GM18873 (cell line): ENCODE measurements around the gene CPE.

Source experiments
- ATAC-seq: cut with Tn5 transposase; IDR thresholded peaks from one replicate; pipeline ENCODE4 v1.9.1; 2021; ENCODE audit warnings: mild to moderate bottlenecking, moderate library complexity, moderate number of reproducible peaks; ENCODE audit not compliant: unreplicated experiment, low FRiP score

The CPE gene

DNA sequence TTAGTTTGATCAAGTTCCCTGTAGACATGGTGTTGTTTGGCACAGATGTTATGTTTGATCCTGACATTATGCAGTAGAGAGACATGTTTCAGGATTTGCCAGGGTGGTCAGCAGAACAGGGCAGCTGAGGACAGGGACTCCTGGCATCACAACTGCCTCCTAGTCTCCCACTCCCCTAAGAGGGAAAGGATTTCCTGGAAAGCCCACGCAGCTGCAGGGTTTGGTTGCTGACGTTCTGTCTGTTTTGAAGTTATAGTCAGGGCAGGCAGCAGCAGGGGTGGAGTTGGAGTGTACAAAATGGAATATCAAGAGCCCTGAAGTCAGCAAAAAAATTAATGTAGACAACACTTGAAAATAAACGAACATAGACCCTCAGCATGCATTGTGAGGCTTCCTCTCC lies 125.4 kb downstream of the CPE start:
- ATAC-seq = no peak

DNA sequence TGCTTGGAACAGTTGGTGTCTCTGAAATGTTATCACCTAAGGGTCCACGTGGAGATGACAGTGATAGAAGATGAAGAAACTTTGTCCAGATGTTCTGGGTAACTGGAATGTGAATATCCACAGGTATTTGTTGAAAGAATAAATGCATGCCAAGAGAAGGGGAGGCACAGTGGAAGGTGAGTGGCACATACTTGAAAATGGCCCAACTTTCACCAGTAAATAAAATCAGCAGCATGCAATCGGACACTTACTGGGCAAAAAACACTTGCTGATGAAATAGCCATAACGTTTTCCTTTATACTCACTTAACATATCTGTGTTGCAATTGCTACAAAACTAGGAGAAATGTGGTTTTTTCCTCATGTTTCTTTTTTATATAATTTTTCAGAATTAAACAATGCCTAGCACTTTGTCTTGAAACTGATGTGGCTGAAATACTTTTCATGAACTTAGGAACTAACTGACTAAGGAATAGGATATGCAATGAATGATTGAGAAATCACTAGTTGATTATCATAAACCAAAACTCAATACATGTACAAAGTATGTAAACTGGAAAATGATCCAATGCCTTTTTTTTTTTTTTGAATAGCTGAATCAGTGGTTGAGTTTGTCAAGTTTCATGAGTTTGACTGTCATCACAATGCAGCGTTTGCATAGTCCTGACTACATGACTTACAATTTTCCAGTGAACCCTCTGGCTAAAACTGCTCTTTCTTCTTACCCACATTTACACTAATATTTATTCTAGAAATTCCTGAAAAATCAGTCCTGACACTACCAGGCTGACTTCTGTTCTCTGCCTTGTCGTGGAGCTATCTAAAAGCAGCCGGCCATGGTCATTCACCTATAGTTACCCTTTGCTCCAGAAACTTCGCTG lies 127.4 kb downstream of the CPE start:
- ATAC-seq = no peak

DNA sequence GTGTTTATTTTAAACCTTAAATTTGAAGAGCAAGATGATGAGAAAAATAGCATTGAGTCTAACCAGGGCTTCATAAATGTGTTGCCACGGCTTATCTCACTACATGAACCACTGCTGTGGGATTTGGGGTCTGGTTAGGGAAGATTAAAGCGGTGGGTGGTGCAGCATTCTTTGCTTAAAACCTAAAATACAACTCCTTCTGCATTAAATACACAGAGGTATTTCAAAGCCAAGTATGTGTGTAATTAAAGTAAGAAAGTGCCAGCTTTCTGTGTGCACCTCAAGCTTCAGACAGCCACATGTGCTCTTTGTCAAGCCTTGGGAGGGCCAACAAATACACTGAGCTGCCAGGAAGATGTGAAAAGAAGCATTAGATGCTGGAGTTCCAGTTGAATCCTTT lies 128.0 kb downstream of the CPE start:
- ATAC-seq = no peak

DNA sequence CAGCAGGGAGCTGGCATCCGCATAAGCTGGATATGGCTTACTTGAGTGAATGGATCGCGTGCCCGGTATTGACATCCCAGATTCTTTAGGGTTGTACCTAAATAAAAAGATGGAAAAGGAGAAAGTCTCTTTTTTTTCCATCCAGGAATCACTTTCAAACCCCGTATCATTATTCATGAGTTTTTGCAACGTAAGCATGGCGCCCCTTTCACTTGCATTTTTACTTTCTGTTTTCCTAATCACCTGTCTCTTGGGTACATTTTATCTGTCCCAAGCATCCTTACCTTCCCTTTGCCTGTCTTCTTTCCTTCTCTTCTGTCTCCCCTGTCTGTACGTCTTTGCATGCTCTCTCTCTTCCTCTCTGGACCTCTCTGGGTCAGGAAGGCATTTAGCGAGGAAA lies 128.6 kb downstream of the CPE start:
- no peak for ATAC-seq

DNA sequence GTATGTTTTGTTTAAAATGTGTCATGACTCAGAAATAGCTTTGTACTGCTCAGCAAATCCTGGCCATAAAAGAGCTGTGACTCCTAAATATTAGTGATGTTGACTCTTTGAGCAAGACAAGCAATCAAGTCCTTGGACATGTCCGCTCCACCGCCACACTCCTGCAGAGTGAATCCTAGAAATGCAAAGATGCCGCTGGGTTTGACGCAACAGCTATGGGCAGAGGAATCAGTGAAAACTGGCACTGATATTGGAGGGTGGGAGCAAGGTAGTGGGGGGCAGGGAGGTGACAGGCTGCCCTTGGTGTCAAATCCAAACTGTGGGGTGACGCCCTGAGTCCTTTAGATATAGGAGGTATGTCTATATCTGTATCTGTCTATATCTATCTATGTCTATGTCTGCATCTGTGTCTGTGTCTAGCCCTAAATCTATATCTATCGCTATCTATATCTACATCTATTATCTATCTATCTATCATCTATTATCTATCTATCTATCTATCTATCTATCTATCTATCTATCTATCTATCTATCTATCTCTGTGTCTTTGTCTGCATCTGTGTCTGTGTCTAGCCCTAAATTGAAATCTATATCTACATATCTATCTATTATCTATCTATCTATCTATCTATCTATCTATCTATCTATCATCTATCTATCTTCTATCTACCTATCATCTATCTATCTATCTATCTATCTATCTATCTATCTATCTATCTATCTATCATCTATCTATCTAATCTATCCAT lies 129.7 kb downstream of the CPE start:
- ATAC-seq = no peak

DNA sequence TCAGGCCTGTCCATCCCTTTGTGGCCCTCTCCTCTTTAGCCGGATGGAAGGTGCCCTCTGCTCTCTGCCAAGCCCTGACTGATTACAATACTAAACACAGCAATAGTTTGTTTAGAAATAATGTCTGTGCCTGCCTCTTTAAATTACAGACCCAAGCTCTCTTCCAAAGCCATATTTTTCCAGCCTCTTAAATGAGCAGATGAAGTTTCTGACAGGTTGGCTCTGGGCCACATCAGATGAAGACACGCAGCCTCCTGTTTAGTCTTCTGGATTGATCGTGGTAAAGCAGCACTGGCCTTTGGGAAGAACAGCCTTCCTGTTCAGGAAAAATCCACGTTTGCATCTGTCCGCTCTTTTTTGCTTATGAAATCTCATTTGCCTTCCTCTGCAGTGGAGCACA lies 133.6 kb downstream of the CPE start:
- no peak for ATAC-seq

DNA sequence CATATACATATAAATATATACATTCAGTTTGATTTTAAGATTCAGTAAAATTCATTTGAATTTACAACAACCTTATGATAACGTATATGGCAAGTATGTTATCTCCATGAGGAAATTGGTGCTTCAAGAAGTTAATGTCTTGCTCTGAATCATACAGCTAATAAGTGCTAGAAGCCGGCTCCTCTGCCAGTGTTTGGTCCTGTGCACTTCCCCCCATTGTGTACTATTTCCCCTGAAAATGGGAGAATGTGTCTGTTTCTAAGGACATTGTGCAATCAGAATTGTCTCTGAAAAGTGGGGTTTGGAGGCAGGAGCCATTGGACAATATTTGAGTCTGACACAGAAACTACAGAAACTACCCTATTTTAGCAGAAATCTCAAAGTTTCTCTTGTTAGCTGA lies 135.9 kb downstream of the CPE start:
- ATAC-seq = no peak

DNA sequence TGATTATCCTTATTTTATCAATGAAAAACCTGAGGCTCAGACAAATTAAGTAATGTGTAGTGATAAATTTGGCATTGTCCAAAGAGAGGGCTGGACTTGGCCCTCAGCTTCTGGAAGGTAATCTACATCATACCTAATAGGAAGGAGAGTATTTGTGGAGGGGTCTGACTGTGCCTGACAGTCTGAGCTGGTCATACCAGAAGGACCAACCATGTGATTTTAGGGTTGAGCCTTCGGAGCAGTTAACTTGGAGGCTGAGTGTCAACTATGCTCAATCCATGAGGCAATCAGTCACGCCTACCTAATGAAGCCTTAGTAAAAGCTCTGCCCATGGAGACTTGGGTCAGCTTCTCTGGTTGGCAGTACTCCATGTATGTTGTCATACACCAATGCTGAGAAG lies 136.4 kb downstream of the CPE start:
- ATAC-seq = no peak

DNA sequence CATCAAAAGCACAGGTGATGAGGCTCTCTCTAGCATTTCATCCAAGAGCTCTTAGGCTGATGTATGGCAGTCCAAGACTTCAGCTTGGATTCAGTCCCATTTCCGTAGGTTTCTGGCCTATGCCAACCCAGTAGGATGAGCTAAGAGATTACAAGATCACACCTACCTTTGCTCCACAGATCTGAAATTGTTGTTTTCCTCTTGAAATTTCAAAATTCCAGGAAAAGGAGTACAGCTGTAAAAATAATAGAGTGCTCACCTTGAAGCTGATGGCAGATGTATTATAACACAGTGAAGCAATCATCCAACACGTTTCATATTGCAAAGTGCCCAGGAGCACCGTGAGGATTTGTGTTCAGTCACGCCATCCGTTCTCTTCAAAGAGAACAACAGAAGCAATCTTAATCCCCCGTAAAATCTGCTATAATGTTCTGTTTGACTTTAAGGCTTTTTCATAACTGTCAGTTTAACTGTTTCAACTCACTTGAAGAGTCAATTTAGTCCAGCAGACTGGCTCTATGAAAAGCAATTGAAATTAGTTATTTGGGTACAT lies 137.5 kb downstream of the CPE start:
- no peak for ATAC-seq

DNA sequence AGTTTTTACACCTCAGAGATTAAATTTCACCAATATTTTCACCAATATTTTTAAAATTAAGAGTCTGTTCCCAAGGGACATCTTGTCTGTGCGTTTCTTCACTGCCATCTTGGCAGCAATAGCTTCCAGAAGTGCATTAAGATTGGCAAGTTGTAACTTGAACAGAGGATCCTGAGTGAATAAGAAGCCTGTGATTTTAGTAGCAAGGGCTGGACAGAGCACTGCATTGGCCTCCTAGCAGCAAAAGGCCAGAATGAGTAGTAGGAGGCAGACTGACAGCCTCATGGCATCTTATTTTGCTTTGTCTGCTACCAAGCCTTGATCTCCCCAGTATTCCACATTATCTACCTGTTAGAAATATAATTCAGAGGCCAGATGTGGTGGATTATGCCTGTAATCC lies 138.4 kb downstream of the CPE start:
- ATAC-seq = no peak

DNA sequence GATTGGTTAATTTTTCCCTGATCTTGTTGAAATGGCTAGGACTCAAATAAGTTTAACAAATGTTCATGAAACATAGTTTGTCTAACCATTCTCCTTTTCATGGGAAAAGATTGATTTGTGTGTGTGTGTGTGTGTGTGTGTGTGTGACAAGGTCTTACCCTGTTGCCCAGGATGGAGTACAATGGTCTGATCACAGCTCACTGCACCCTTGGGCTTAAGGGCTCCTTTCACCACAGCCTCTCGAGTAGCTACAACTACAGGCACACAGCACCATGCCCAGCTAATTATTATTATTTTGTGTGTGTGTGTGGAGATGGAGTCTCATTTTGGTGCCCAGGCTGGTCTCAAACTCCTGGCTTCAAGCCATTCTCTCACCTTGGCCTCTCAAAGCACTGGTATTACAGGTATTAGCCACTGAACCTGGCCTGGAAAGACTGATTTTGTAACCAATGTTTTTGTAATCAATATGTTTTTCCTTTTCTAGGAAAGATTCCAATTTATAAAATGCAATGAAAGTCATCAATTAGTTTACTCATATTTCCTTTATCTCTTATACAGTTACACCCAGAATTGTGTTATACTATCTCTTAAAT lies 139.3 kb downstream of the CPE start:
- no peak for ATAC-seq

DNA sequence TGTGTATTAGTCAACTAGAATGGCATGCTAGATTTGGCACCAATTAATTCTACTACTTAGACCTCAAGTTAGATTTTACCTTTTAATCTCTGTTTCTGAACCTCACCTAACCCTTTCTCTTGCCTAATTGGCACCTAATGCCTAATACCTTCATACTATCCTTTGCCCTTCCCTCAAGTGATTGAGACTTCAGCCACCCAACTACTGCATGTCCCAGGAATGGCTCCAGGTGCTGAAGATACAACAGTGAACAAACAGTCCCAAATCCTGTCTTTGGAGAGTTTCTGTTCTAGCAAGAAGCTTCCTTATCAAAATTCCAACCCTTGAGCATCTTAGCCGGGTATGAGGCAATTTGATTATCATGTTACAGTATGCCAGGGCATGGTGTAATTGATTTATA lies 139.9 kb downstream of the CPE start:
- ATAC-seq = no peak

DNA sequence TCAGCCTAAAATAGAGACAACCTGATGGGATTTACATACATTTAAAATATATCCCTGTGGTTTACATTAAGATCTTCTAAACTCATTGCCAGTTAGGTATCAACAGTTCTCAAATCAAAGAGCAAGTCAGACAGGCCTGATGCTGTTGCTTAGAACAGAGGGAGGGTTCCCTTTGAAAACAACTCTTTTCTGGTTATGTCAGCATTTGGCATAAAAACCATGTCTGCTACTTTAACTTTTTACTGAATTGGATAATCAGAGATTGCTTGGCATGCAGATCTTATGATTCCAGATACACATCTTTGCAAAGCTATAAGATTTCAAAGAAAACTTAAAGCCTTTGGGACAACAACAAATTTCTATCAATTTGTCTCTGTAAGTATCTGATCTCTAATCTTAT lies 140.8 kb downstream of the CPE start:
- no peak for ATAC-seq

DNA sequence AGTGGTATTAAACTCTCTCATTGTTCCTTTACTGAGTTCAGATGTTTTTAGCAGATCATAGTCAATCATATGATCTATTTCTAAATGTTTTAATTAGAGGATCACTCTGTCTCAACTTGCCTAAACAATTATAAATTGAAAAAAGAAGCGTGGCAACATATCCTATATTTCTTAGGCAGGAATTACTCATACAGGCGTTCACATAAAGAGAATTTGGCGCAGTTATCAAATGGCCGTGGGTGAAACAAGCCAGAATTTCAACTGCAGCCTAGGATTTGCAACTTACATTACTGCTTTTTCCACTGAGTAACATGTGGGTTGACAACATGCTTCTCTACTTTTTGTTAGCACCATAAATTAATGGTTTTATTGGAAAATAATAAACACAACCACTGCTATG lies 141.3 kb downstream of the CPE start:
- no peak for ATAC-seq

DNA sequence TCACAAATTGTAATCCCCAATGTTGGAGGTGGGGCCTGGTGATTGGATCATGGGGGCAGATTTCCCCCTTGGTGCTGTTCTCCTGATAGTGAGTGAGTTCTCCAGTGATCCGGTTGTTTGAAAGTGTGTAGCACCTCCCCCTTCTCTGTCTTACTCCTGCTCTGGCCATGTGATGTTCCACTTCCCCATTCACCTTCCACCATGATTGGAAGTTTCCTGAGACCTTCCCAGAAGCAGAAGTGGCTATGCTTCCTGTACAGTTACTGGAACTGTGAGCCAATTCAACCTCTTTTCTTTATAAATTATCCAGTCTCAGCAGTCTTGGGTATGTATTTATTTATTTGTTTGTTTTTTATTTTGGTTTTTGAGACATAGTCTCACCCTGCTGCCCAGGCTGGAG lies 143.2 kb downstream of the CPE start:
- ATAC-seq = no peak

DNA sequence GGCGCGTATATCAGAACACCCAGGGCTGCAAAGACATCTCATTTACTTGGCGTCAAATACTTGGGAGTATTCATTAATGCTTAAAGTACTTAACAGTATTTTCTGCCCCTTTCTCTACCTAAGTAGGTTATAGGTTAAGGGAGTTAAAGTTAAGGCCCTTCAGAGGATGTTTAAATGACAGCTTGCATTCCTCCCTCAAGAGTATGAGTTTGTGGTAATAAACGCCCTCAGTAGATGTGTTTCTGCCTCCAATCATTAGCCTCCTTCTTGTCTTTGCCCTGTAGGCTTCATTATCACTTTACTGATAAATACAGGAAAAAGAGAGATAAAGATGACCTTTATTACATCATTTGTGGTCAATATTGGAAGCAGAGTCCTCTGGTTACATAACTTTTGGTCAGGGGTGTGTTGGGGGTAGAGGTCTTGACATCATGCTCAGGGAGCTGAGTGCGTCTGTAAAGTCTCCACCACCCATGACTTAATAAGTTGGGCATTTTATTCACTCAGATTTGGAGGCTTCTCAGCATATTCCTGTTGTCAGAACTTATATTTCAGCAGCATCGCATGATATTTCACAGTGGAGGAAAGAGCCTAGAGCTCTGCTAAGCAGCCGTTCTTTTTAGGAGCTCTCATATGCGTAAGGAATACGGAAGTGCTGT lies 145.9 kb downstream of the CPE start:
- no peak for ATAC-seq

DNA sequence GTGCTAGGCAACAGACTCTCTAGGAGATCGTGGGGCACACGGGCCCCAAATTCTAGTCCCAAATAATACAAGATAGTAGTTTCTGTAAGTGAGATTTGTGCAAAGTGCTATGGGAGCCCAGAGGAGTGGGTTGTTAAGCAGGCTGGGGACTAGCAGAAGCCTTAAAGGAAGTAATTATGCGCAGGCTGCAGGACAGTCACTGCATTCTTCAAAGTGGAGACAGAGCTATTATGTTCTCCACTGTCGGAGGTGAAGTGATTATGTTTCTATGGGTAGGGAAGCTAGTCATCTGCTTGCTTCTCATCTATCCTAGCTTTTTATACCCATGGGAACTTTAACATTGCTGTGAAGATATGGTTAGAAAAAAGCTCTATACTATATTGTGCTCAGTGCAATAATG lies 154.2 kb downstream of the CPE start:
- no peak for ATAC-seq

DNA sequence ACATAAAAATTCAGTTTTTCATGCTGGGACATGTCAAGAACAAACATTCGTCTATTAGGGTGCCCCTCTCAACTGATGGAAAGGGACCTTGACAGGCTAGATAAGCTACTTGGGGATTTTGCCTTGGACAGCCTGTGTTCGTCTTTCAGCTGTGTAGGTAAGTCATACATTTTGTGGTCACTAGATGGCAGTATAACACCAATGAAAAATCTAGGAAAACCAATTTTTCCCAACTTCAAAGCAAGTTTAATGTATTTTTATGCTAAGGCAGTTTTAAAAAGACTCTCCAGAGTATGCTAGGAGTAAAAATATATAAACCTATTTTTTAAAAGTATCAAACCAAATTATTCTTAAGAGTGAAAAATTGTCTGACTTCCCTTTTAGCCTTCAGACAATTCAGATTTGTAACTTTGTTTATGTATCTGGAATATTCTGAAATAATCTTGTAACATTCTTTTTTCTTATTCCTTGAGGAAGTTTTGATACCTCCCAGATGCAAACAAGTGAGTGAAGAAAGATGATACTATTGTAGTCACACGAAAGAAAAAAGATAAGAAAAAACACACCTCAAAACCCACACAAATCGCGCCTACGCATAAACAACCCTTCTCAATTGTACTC lies 158.3 kb downstream of the CPE start:
- ATAC-seq = no peak

DNA sequence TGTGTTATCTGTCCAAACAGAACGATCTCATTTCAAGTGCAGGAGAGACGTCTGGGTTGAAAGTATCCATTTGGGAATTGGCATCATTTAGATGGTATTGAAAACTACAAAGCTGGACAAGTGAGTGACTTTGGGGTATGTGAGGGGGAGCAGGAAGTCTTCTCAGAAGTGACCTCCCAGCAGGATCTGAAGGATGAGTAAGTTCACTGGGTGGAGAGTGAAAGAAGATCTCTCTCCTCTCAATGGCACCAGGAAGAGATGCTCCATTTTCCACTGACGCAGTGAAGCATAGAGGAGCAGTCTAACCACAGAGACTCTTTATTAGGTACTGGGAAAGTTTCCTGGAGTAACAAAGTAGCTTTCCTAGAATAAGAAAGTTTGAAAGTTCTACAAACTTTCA lies 161.0 kb downstream of the CPE start:
- no peak for ATAC-seq

DNA sequence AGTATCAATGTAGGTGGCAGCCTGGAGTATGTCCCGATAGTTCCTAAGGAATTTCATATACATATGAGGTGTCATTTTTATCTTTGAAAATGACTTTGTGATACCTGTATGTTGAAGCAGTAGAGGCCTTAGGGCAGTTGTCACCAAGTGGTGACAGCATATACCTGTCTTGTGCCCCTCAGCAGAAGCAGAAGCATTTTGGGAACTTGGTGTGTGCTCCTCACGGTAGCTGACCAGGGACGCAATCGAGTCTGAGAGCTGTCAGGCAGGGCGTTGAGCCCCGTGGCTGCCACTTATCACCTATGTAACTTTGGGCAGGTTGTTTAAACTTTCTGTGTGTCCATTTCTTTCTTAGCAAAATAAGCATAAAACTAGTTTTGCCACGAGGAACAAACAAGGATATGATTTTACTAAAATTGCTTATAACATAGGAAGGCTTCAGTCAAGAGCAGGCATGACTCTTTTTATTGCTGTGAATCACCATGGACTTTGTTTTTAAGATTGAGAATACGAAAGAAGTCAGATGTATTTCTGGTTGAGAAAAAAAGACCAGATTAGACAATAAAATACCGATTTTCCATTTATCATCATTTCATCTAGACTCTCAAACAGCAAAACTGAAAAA lies 161.5 kb downstream of the CPE start:
- no peak for ATAC-seq
